HUES6 (cell line): Measurements from ENCODE around the gene HTT.

Source experiments
- H3K27ac ChIP-seq: 2 replicates; pipeline ENCODE4 v1.7.0; 2013; ENCODE audit warnings: low read depth, mild to moderate bottlenecking, low read length, inconsistent platforms
- H3K27me3 ChIP-seq: 2 replicates; pipeline ENCODE4 v1.6.1; 2013; ENCODE audit warnings: low read length; ENCODE audit not compliant: control insufficient read depth, insufficient read depth
- H3K36me3 ChIP-seq: 2 replicates; pipeline ENCODE4 v1.6.1; 2013; ENCODE audit warnings: low read length; ENCODE audit not compliant: control insufficient read depth, insufficient read depth
- H3K4me1 ChIP-seq: 2 replicates; pipeline ENCODE4 v1.6.1; 2013; ENCODE audit warnings: low read length; ENCODE audit not compliant: control insufficient read depth, insufficient read depth
- H3K4me3 ChIP-seq: 2 replicates; pipeline ENCODE4 v1.5.1; 2013; ENCODE audit warnings: low read depth, low read length
- H3K9ac ChIP-seq: one replicate; pipeline ENCODE4 v1.6.1; 2013; ENCODE audit warnings: mild to moderate bottlenecking, low read length
- H3K9me3 ChIP-seq: 2 replicates; pipeline ENCODE4 v1.6.1; 2013; ENCODE audit warnings: low read depth, low read length; ENCODE audit not compliant: control insufficient read depth, insufficient read depth

Gene HTT

DNA sequence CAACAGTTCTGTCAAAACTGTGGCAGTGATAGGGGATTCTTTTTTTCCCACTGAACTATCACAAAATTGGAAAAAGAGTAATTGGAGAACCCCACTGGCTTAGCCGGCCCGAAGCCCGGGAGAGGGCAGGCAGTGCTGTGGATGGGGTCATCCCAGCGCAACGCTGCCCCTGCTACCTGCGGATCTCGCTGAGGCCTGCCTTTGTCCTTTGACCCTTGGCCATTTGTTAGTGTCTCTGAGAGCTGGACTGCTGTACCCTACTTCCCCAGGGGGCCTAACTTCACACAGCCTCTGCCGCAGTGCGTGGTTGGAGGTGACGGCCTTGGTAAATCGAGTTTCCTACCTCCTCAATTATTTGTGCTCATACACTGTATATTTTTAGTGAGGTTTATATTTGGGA lies 131.5 kb downstream of the HTT start:
- Histone ChIP-seq H3K9ac (no peak overlapping the region), H3K4me3 (no peak overlapping the region), H3K27me3 (no peaks in the 10 kb centered on the region), H3K9me3 (no peaks in the 10 kb centered on the region), H3K4me1 (no peaks in the 10 kb centered on the region), H3K36me3 (peaks cover 80% of the 10 kb centered on the region), H3K27ac (no peak overlapping the region)

GRCh38 chr4:3206439-3207100 lies 132.1 kb downstream of the HTT start:
- H3K4me3 ChIP-seq: no peak overlapping the region
- H3K27me3 ChIP-seq: no peaks in the 10 kb centered on the region
- no peak overlapping the region for H3K9ac ChIP-seq
- H3K4me1 ChIP-seq: no peaks in the 10 kb centered on the region
- peaks cover 76% of the 10 kb centered on the region for H3K36me3 ChIP-seq
- no peaks in the 10 kb centered on the region for H3K9me3 ChIP-seq
- H3K27ac ChIP-seq: no peak overlapping the region

- Histone ChIP-seq H3K36me3 (peaks cover 77% of the 10 kb centered on the region), H3K9me3 (no peaks in the 10 kb centered on the region), H3K9ac (no peak overlapping the region), H3K4me1 (no peaks in the 10 kb centered on the region), H3K27ac (no peak overlapping the region), H3K4me3 (no peak overlapping the region), H3K27me3 (no peaks in the 10 kb centered on the region)
Observed at GRCh38 chr4:3207531-3208037, 133.1 kb downstream of the HTT start.

- Histone ChIP-seq H3K9me3 (no peaks in the 10 kb centered on the region), H3K27ac (no peak overlapping the region), H3K36me3 (peaks cover 78% of the 10 kb centered on the region), H3K27me3 (no peaks in the 10 kb centered on the region), H3K9ac (no peak overlapping the region), H3K4me3 (no peak overlapping the region), H3K4me1 (no peaks in the 10 kb centered on the region)
Observed at GRCh38 chr4:3208826-3209225, 134.3 kb downstream of the HTT start.

DNA sequence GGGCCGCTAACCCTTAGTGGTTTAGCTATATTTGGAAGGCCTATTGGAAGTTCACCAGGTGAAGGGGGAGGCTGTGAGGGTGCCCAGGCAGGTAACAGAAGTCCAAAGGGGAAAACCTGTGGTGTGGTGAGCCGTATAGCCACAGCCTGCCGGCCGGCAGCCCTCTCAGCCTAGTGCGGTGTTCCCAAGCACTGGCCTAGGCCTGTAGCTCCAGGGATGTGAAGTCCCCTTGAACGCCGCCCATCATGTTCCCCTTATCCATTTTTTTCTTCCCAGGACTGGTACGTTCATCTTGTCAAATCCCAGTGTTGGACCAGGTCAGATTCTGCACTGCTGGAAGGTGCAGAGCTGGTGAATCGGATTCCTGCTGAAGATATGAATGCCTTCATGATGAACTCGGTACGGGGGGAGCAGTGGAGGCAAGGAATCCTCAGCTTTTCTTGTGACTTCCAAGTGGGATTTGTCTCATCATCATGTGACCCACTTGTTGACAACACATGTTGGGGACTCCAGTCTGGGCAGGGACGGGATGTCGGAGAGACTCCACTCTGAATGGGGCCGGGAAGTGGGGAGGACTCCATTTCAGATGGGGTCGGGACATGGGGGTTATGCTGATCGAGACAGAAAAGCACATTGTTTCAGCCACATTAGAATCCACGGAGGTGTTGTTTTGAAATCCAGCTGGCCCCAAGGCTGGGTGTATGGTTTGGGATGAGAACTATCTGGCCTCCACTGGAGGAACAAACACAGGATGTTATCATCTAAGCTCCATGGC lies 135.3 kb downstream of the HTT start:
- Histone ChIP-seq H3K36me3 (peaks cover 79% of the 10 kb centered on the region), H3K9ac (no peak overlapping the region), H3K4me3 (no peak overlapping the region), H3K9me3 (no peaks in the 10 kb centered on the region), H3K27me3 (no peaks in the 10 kb centered on the region), H3K4me1 (no peaks in the 10 kb centered on the region), H3K27ac (no peak overlapping the region)

DNA sequence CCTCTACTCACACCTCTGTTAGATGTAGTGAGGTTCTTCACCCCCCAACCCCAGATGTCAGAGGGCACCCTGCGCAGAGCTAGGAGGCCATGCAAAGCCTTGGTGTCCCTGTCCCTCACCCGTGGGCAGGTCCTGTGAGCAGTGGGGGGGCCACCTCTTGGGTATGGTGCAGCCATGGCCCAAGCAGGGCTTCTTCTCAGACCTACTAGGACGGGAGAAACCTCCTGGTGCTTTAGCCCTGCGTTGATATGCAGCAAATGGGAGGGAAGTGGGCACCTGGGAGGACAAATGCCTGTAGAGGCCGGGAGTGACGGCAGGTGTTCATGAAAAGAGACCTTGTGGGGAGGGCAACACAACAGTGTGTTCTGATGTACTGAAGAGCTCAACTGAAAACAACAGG lies 136.0 kb downstream of the HTT start:
- Histone ChIP-seq H3K4me1 (no peaks in the 10 kb centered on the region), H3K4me3 (no peak overlapping the region), H3K36me3 (peaks cover 86% of the 10 kb centered on the region), H3K9me3 (no peaks in the 10 kb centered on the region), H3K27ac (no peak overlapping the region), H3K27me3 (no peaks in the 10 kb centered on the region), H3K9ac (no peak overlapping the region)

GRCh38 chr4:3211866-3212265 lies 137.4 kb downstream of the HTT start:
- H3K27me3 ChIP-seq: no peaks in the 10 kb centered on the region
- no peak overlapping the region for H3K4me3 ChIP-seq
- peaks cover 88% of the 10 kb centered on the region for H3K36me3 ChIP-seq
- no peak overlapping the region for H3K27ac ChIP-seq
- no peak overlapping the region for H3K9ac ChIP-seq
- H3K9me3 ChIP-seq: no peaks in the 10 kb centered on the region
- no peaks in the 10 kb centered on the region for H3K4me1 ChIP-seq

GRCh38 chr4:3212391-3213105 lies 138.1 kb downstream of the HTT start:
- Histone ChIP-seq H3K9me3 (no peaks in the 10 kb centered on the region), H3K36me3 (peaks cover 88% of the 10 kb centered on the region), H3K4me1 (no peaks in the 10 kb centered on the region), H3K4me3 (no peak overlapping the region), H3K9ac (no peak overlapping the region), H3K27ac (no peak overlapping the region), H3K27me3 (no peaks in the 10 kb centered on the region)

- Histone ChIP-seq H3K27ac (no peak overlapping the region), H3K9ac (no peak overlapping the region), H3K27me3 (no peaks in the 10 kb centered on the region), H3K9me3 (no peaks in the 10 kb centered on the region), H3K4me3 (no peak overlapping the region), H3K36me3 (peaks cover 88% of the 10 kb centered on the region), H3K4me1 (no peaks in the 10 kb centered on the region)
Observed at GRCh38 chr4:3213106-3213425, 138.6 kb downstream of the HTT start.

DNA sequence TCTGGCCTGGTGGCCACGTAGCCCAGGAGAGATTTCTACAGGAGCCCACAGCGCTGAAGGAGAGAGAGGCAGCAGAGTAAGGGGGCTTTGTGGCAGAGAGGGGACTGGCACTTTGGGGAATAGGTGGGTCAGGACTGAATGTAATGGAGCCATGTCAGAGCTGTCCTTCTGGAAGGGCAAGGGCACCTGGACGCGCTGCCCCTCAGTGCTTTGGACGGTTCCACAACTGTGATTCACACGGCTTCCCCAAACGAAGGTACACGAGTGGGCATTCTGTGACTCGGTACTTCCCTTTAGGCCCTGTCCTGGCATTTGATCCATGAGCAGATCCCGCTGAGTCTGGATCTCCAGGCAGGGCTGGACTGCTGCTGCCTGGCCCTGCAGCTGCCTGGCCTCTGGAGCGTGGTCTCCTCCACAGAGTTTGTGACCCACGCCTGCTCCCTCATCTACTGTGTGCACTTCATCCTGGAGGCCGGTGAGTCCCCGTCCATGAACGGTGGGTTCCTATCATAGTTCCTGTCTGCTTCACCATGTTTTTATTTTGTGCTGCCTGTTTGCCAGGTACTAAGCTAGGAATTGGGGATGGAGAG lies 139.3 kb downstream of the HTT start:
- Histone ChIP-seq H3K27ac (no peak overlapping the region), H3K9me3 (no peaks in the 10 kb centered on the region), H3K4me3 (no peak overlapping the region), H3K27me3 (no peaks in the 10 kb centered on the region), H3K9ac (no peak overlapping the region), H3K36me3 (peaks cover 86% of the 10 kb centered on the region), H3K4me1 (no peaks in the 10 kb centered on the region)

DNA sequence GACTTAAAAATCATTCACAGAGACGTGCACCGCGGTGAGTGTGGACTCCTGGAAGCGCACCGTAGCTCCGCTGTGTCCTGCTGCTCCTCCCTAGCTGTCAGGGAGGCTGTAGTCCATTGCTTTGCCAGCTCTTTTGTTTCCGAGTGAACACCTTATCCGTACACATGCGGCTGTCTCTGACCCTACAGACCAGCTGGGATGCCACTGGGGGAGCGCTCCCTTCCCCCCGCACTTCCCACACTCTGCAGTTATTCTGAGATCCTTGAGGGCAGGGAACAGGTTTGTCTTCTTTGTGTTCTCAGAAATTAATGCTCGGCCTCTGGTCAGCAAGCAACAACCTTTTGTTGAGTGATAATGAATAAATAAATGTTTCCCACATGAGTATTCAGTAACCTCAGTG lies 140.8 kb downstream of the HTT start:
- no peaks in the 10 kb centered on the region for H3K27me3 ChIP-seq
- no peak overlapping the region for H3K27ac ChIP-seq
- no peaks in the 10 kb centered on the region for H3K9me3 ChIP-seq
- H3K36me3 ChIP-seq: peaks cover 86% of the 10 kb centered on the region
- H3K4me3 ChIP-seq: no peak overlapping the region
- H3K9ac ChIP-seq: no peak overlapping the region
- H3K4me1 ChIP-seq: no peaks in the 10 kb centered on the region
